Measurements from ENCODE around the gene PPOX.

PPOX gene

DNA sequence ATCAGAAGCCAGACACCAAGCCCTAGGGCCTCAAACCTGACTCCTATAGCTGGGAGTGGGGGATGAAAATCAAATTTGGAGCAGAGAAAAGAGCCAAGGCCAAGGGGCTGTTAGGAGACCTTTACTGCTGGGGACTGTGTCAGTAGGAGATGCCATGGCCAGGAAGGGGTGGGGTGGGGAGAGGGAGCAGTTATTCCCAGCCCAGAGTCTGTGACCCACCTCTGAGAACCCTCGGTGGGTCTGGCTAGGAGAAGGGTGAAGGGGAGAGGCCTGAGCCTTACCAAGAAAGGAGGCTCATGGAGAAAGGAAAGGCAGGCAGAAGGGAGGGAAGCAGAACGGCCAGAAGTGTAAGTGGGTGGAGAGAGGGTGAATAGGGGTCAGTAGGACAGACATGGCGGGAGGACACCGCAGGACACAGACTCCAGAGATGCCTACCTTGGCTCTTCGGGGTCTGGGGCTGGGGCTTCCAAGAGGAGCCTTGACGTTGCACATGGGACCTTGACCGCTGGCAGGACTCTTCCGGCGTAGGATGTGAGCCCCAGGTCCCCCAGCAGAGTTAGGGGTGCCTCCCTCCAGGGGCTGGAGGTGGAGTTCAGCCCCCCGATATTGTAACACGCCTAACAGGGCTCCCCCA, 31.5 kb downstream of the PPOX start:
- no peak for DNase-seq (ENCODE audit: low read depth in 2 of 2)

DNA sequence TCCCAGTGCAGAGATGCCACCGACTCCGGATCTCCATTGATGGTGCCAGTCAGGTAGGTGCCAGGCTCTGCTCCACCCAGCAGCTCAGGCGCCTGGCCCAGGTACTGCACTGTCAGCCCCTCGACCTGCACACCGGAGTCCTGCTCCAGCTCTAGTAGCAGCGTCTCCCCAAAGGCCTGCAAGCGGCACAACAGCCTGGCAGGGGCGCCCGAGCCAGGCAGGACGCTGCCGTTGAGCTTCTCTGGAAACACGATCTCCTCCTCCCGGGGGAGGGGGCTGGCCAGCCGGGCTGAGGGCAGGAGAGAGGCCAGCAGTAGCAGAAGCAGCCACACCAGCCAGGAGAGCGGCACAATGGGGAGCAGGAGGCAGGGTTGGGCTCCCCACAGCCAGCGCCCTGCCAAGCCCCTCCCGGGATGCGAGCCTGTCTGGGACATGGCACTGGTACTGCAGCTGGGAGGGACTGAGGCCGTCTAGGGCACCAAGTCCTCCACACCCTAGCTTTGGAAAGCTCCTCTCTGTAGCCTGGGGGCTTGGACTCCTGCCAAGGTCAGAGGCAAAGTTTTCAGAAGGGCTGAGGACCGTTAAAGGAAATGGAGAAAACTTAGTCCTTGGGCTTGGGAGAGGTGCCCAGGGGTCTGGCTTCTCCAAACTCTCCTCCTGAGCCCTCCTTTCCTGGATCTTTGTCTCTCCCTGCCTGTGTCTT, 32.1 kb downstream of the PPOX start:
- no peak for DNase-seq (ENCODE audit: low read depth in 2 of 2)

DNA sequence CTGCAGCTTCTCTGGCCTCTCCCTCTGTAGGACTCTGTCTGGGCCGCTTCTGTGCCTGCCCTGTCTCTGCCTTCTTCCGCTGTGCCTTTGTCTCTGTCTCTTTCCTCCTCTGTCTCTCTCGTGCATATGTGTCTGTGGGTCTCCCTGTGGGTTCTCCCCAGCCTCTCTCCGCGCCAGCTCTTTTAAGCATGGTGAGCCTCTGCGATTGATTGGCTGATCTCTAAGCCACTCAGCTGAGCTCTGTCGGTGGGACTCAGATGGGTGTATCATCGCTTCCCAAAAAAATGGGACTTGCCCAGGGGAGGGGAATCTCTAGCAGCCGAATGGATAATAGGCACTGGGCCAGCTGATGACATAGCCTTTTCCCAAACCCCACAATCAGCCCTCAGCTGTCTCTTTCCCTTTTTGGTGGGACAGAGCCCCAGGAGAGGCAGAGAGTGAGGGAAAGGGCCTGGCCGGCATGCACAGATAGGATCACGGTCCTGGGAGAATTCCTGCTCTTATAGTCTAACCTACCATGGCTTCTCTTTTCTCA, 32.7 kb downstream of the PPOX start, which contains the start of gene ADAMTS4:
TSS of gene ADAMTS4 (minus strand) at position 158 of the 535 bp plus-strand sequence. CDS start 427 bp downstream, outside the sequence.
- peak; percentile 90 to 91 for DNase-seq (ENCODE audit: low read depth in 2 of 2)

DNA sequence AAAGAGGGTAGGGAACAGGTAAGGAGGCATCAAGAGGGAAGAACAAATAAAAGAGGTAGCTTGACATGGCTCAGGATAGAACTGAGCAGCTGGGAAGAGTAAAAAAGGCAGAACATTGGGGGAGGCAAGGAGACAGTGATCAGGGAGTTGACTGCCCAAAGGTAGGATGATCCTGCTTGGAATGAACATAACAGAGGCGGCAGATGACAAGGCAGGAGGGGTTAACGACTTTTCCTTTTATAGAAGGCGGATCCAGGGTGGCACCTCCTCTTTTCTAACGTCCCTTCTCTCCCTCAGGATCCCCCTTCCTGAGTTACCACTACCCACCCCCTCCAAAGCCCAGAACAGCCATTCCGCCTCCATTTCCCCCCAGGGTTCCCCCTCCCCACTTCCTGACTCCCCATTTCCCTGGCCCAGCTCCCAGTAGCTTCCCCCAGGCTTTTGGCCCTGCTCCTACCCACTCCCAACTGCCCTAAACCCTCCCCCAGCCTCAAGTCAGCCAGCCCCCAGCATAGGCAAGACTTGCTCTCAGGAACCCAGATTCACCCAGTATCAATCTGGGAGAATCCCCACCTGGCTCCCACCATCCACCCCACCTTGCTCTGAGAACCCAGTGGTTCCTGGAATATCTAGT, 33.4 kb downstream of the PPOX start:
- DNase-seq (ENCODE audit: low read depth in 2 of 2), result no peak

DNA sequence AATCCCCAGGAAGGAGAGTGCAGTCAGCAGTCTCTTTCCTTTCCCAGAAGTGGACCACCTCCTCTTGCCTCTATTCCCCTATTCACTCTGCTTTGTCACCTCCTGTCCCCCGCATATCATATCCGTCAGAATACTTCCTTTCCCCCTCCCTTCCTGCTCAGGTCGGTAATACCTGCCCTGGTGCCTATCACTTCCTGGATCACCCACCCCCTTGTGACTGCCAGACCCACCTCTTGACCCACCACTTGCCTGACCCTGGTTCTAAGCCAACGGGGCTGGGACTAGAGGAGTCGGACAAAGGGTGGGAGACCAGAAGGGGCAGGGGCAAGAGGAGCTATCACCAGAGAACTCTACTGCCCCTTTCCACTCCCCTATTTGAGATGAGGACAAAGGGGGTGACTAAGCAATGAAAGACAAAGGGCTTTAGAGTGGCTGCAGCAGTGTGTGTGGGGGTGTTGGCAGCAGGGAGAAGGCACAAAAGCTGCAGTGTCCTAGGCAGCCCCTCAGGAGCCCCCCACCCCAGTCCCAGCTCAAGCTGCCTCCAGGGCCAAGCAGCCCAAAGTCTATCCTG, 34.3 kb downstream of the PPOX start:
- no peak for DNase-seq (ENCODE audit: low read depth in 2 of 2)

DNA sequence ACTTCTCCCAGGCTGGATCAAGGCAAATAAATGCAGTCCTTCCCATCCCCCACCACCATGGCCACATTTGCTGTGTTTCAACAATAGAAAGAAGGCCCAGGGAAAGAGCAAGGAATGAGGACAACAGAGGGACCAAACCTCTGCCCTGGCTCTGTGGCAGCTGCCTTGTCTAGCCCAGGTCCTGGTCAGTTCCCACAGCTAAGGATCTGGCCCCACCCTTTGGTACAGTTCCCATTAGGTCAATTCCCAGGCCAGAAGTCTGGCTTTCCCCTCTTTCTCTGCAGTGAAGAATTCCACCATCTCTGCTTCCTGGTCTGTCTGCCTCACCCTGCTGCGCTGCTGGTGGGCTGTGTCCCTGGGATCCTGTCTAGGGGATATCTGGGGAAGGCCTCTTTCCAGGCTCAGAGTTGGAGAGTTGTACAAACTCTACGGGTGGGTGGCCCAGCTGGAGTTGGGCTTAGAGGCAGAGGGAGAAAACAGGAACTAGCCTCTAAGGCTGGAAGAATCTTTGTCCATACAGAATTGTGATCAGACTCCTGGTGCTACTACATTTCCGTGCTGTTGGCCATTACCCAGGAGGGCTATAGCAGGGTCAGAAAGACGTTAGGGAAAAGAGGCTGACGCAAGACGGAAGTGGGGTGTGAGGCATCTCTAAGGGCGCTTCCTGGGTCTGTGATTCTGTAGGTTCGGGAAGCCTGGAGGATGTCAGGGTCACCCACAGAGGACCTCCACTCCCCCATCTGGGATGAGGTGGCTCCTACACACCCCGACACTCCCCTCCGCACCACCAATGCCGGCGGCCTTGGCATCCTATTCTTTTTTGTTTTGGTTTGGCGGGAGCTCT, 35.0 kb downstream of the PPOX start:
- DNase-seq (ENCODE audit: low read depth in 2 of 2), result no peak

DNA sequence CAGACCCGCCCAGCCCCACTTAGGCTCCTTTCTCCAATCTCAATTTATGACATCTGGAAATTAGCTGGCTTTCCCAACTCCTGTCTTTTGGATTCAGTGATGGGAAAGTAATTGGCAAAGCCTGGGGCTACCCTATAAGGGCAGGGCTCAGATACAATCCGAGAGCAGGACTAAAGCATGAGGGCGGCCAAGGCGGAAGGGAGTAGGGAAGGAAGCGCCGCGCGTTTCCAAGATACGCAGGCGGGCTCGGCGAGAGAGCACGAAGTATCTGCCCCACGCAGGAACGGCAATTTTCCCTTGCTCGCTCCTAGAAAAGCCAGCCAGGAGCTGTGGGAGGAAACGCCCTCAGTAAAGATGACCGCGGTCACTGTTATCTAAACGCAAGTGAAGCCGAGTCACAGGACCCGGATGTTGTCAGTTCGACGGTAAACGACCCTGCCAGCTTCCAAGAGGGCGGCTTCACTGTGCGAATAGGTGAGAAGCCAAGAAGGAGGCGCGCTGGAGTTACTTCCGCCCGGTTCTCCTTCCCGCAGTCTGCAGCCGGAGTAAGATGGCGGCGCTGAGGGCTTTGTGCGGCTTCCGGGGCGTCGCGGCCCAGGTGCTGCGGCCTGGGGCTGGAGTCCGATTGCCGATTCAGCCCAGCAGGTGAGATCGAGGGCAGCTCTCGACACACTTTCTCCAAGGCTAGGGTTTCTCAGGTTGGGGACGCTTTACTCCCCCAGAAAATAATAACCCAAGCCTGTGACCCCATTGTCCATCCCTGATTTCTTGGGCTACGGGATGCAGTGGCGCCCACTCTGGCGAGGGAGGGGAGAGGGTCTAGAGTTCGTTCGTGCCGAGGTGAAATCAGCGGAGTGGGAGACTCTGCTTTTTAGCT, 35.8 kb downstream of the PPOX start, which contains the start of gene NDUFS2:
TSS of gene NDUFS2 (plus strand) at position 532 of the 877 bp plus-strand sequence. CDS start at position 551, 19 bp downstream.
- peak; percentile 98 for DNase-seq (ENCODE audit: low read depth in 2 of 2)

DNA sequence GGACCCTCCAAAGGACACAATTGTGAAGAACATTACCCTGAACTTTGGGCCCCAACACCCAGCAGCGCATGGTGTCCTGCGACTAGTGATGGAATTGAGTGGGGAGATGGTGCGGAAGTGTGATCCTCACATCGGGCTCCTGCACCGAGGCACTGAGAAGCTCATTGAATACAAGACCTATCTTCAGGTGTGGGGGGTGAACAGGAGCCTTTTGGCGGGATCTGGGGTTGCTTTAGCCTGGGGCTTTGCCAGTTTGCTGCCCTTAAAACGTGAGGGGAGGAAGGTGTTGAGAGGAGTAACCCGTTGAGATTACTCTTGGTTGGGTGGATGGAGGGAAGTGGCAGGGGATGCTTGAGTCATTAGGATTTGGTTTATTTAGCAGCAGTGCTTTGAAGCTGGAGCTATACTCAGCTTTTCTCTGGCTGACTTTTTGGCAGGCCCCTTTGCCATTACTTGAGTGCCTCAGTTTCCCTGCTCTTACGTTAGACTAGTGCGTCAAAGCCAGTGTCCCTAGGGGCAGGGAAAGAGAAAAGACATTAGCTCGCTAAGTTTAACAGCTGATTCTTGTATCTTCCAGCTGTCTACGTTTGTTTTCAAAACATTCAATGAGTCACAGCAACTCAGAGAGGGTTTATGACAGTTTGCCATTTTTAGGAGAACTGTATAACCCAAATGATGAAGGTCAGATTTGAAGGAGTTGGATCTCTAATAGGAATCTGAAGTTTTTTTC, 40.4 kb downstream of the PPOX start:
- no peak for DNase-seq (ENCODE audit: low read depth in 2 of 2)

DNA sequence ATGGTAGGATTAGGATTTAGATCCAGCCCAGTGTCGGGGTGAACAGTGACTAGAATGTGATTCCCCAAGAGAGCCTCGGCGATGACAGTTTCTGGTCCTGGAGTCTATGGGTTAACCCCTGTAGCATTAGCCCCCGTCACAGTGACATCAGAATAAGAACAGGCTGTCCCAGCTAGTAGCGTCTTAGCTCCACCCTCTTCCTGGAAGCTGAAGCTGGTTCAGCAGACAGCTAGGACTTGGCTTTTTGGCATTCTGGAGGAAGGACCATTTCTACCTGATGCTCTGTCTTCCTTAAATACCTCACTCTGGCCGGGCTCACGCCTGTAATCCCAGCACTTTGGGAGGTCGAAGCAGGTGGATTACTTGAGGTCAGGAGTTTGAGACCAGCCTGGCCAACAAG, 40.9 kb downstream of the PPOX start:
- no peak for DNase-seq (ENCODE audit: low read depth in 2 of 2)

DNA sequence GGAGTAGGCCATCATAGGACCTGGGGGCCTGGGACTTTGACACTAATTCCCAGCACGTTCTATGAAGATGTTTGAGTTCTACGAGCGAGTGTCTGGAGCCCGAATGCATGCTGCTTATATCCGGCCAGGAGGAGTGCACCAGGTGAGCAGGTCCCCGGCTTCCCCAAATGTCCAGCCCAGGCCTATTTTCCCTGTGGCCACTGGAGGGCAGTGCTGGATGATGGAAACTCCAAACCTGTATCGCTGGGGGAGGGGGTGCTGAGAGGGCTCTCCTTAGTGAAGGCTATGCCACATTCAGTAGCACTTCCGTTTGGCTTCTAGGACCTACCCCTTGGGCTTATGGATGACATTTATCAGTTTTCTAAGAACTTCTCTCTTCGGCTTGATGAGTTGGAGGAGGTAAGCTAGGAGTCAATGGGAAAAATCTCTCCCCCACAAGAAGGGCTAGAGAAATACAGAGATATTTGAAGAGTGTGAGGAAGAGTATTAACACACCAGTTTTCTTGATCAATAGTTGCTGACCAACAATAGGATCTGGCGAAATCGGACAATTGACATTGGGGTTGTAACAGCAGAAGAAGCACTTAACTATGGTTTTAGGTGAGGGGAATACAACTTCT, 43.7 kb downstream of the PPOX start:
- DNase-seq (ENCODE audit: low read depth in 2 of 2), result no peak

DNA sequence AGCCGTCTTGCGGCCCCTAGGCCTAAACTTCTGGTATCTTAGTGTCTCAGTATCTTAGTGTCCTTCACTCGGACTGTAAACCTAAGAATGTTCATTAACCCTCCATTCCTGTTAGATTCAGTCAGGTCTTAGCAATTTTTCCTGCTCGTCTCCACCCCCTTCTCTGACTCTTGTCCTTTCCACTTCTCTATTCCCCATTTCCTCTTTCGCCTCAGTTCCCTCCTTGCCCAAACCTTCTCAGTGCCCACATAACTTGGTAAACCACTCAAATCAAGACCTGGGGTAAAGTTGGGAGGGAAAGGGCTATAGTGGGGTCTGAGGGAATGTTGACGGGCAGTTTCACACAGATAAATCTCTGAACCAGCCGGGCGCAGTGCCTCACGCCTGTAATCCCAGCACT, 48.1 kb downstream of the PPOX start:
- no peak for DNase-seq (ENCODE audit: low read depth in 2 of 2)

DNA sequence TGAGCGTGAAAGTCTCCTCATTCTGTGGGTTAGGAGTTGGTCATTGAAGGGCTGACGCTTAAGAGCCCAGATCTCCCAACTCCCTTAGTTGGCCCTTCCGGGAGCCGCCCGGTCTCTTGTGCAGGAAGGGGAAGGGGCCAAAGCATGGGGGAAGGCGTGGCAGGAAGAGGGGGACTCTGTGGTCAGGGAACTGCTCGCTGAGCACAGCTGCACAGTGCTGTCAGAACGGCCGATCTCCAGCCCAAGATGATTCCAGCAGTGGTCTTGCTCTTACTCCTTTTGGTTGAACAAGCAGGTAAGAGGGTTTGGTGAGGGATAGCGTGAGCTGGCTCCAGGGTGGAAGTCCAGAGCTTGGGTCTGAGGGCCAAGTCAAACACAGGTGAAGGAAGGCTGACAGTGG, 48.9 kb downstream of the PPOX start, which contains the start of gene FCER1G:
TSS of gene FCER1G (plus strand) at position 220 of the 400 bp plus-strand sequence. CDS start at position 247, 27 bp downstream.
- DNase-seq (ENCODE audit: low read depth in 2 of 2), result no peak

DNA sequence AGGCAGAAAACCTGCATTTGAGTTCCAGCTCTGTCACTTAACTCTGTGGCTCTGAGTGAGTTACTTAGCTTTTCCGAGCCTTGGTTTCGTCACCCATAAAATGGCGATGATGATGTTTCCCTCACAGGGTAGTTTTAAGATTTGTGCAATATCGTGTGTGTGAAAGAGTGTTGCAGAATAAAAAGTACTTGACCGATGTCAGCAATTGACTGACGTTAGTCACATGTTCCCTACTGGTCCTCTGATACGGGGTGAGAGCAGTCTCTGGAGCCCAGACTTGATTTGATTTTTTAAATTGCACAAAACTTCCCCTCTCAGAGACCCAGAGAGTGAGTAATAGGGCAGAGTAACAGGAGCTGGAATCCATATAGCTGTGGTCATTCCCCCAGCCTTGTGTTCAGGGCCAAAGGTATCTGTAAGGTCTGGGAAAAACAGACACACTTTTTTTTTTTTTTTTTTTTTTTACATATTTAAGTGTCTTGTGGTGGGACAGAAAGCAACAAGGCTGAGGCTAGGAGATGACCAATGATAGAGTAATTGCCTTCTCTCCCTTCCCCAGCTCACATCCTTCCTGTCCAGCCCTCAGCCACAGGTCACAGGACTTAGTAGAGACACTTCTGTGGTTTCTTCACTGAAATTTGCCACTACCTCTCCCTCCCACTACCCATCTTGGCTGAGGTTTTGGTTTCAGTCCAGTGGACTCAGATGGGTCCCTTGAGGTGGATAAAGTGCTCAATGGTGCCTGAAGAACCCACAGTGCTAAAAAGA, 50.9 kb downstream of the PPOX start:
- no peak for DNase-seq (ENCODE audit: low read depth in 2 of 2)

DNA sequence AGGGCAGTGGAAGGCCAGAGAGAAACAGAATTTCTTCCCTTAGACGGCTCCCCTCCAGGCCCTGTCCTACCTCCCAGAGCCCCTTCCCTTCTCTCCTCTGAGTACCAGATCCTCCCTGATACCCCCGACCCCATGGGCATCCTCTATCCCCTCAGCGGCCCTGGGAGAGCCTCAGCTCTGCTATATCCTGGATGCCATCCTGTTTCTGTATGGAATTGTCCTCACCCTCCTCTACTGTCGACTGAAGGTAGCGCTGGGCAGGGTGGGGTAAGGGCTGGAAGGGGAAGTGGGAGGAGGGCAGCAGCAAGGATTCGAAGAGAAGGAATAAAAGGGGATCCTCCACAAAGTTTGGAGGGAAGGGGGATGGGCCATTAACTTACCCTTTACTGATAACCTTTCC, 51.6 kb downstream of the PPOX start:
- DNase-seq (ENCODE audit: low read depth in 2 of 2), result no peak

DNA sequence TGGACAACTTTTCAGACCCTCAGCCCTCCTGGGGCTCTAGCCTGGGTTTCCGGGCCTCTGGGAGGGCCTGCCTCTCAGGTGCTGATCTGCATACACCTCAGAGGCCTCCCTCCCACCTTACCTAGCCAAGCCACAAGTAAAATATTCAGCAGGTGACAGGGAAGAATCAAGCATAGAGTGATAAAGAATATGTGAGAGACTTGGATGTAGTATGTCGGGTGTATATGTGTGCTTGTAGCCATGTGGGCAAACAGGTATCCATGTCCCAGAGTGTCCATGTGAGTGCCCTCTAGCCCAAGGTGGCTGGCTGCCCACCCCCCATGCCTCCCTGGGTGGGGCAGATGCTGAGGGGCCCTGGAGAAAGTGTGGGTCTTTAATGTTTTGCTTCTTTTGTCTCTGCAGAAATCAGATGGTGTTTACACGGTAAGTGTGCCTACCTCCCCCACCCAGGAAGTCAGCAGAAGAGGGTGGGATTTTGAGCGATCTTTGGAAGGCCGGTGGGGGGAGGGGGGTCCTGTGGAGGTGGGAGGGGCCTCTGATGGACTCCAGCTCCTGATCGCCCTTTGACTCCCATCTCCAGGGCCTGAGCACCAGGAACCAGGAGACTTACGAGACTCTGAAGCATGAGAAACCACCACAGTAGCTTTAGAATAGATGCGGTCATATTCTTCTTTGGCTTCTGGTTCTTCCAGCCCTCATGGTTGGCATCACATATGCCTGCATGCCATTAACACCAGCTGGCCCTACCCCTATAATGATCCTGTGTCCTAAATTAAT, 52.3 kb downstream of the PPOX start:
- no peak for DNase-seq (ENCODE audit: low read depth in 2 of 2)

DNA sequence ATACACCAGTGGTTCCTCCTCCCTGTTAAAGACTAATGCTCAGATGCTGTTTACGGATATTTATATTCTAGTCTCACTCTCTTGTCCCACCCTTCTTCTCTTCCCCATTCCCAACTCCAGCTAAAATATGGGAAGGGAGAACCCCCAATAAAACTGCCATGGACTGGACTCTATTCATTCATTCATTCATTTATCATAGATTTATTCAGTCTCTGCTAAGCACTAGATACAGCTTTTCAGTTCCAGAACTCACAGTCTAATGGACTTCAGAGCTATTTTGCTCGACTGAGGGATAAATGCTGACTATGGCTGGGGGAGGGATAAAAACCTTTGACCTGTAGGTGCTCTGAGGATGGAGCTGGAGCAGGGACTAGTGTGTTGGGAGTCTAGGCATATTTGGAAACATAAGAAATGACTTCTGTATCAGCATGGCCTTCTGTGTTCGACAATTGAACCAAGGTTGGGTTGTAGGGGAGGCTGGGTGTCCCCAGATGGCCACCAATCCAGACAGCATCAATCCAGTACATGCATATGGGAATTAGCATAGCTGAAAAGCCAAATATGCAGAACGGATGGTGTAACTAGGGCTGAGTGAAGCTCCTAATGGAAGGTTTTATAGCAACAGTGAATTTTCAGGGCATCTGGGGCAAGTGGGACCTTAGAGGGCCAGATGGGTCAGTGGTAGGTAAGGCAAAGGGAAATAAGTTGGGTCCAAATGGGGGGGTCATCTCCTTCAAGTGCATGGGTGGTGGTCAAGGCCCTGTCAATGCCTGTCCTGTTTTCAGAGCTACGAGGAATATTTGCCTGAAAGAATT, 53.1 kb downstream of the PPOX start:
- DNase-seq (ENCODE audit: low read depth in 2 of 2), result no peak

DNA sequence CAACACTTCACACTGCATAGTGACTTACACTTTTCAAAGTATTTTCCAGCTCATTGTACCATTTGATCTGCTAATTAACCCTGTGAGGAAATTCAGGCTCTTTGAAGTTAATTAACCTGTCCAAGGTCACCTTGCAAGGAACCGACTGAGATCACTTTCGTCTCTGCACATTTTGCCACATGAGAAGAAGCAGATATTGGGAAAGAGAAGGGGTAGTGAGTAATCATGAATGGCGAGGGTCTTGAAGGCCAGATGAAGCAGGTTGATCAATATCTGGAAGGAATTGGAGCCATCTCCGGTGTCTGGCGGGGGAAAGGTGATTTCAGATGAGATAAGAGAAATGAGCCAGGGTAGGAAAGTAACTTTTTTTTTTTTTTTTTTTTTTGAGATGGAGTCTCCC, 53.8 kb downstream of the PPOX start:
- DNase-seq (ENCODE audit: low read depth in 2 of 2), result no peak
